K562 (cell line): ENCODE measurements around the gene FGGY. TPM values are rescaled to one million over a fixed set of nuclear protein-coding genes. Genes with fewer than 3 reads are reported as not detected.

Source experiments
- ATAC-seq: fragments of 200-7000 bp; cut with Tn5 transposase; 3 replicates; pipeline ENCODE4 v1.9.1; 2020; ENCODE audit warnings: moderate library complexity
- BruUV-seq: library from RNA; stranded (reverse); fragments of 400-500 nt; replicated peaks from 2 replicates; lab custom pipeline; 2021; lab: Mats Ljungman, UMichigan
- CTCF ChIA-PET: fragments of 300-600 bp; formaldehyde crosslinking; extraction: SDS; loops from one replicate; lab custom pipeline; 2021; ENCODE audit warnings: low intra/inter-chr PET ratio; lab: Yijun Ruan, JAX
- POLR2A ChIA-PET: fragments of 300-600, 350-650 bp; sonication (Branson Sonifier 250); formaldehyde crosslinking; extraction: SDS; loops from one replicate; lab custom pipeline; 2021; ENCODE audit warnings: antibody characterized with exemption, inconsistent platforms; lab: Yijun Ruan, JAX
- DNase-seq, 4 experiments: peaks; one replicate each; pipeline versions ENCODE4 v3.0.0 to v3.0.0-alpha.2; 2011 to 2018; ENCODE audit warnings: low spot score in 3 of 4, mixed read lengths in 3 of 4; ENCODE audit errors: extremely low read depth in 1 of 4
- FAIRE-seq: peaks from 2 replicates; lab custom pipeline; 2011; peaks lifted over from hg19 to GRCh38; lab: Jason Lieb, UNC
- H2AFZ ChIP-seq: 2 replicates; pipeline ENCODE4 v1.6.0; 2011; ENCODE audit warnings: low read depth, low read length, control low read depth, inconsistent platforms
- H3K27ac ChIP-seq: fragments of 200-600 bp; 3 replicates; pipeline ENCODE4 v1.8.0; 2011; ENCODE audit warnings: low read depth, mild to moderate bottlenecking, control low read depth, inconsistent platforms, low read length, moderate library complexity, mixed read lengths; ENCODE audit errors: extremely low read depth
- H3K27me3 ChIP-seq, 2 experiments: fragments of 300-600 bp in 1 of 2; 2 replicates in 1 of 2; 3 replicates in 1 of 2; pipeline versions ENCODE4 v1.6.0 to v1.8.0; 2011; ENCODE audit warnings: inconsistent platforms in 2 of 2, low read length in 2 of 2, mild to moderate bottlenecking in 1 of 2, mixed read lengths in 1 of 2, moderate library complexity in 1 of 2; ENCODE audit not compliant: control insufficient read depth in 2 of 2, insufficient read depth in 2 of 2
- H3K36me3 ChIP-seq: fragments of 300-600 bp; 3 replicates; pipeline ENCODE4 v1.8.0; 2011; ENCODE audit warnings: mild to moderate bottlenecking, low read length, inconsistent platforms; ENCODE audit not compliant: control insufficient read depth, insufficient read depth
- H3K4me1 ChIP-seq, 2 experiments: fragments of 200-600 bp in 1 of 2; replicated peaks in 1 of 2; 2 replicates in 1 of 2; 3 replicates in 1 of 2; pipeline versions ENCODE4 v1.5.1 to v1.8.0; 2011; ENCODE audit warnings: inconsistent platforms in 2 of 2, low read length in 2 of 2, mild to moderate bottlenecking in 1 of 2, mixed read lengths in 1 of 2, moderate library complexity in 1 of 2; ENCODE audit not compliant: control insufficient read depth in 2 of 2, insufficient read depth in 2 of 2
- H3K4me2 ChIP-seq: 2 replicates; pipeline ENCODE4 v1.6.1; 2011; ENCODE audit warnings: low read length, control low read depth, inconsistent platforms, mixed read lengths; ENCODE audit not compliant: insufficient read depth
- H3K4me3 ChIP-seq: fragments of 200-600 bp; sonication (generic), shearing (Covaris generic); 2 replicates; pipeline ENCODE4 v1.5.1; 2016; ENCODE audit warnings: control low read depth, inconsistent platforms
- H3K79me2 ChIP-seq: fragments of 200-600 bp; 3 replicates; pipeline ENCODE4 v1.8.0; 2011; ENCODE audit warnings: low read length, inconsistent platforms; ENCODE audit not compliant: control insufficient read depth, insufficient read depth
- H3K9ac ChIP-seq, 2 experiments: 2 replicates each; pipeline versions ENCODE4 v1.6.0 to v1.6.1; 2011; ENCODE audit warnings: low read depth in 2 of 2, low read length in 2 of 2, control low read depth in 1 of 2, inconsistent platforms in 1 of 2, mild to moderate bottlenecking in 1 of 2, mixed read lengths in 1 of 2; ENCODE audit not compliant: insufficient read depth in 1 of 2
- H3K9me1 ChIP-seq: one replicate; pipeline ENCODE4 v1.6.0; 2011; ENCODE audit warnings: inconsistent platforms, mild to moderate bottlenecking, low read length, moderate library complexity; ENCODE audit not compliant: control insufficient read depth, insufficient read depth
- H3K9me3 ChIP-seq: replicated peaks from 2 replicates; pipeline ENCODE4 v1.5.1; 2011; ENCODE audit warnings: low read depth, low read length, inconsistent platforms; ENCODE audit not compliant: control insufficient read depth, insufficient read depth
- H4K20me1 ChIP-seq: replicated peaks from 2 replicates; pipeline ENCODE4 v1.6.1; 2011; ENCODE audit warnings: low read length, inconsistent platforms, mixed read lengths; ENCODE audit not compliant: control insufficient read depth, insufficient read depth
- CEBPG ChIP-seq, 3 experiments: fragments of 200-800 bp in 1 of 3; sonication (Bioruptor generic) in 1 of 3; sonication (generic) in 1 of 3; formaldehyde crosslinking in 1 of 3; IDR thresholded peaks in 2 of 3; conservative IDR thresholded peaks in 1 of 3; 2 replicates each; pipeline versions ENCODE4 v1.6.1 to v1.8.0; 2016 to 2022; ENCODE audit warnings: missing compliant biosample characterization in 2 of 3, missing genetic modification characterization in 2 of 3, mild to moderate bottlenecking in 1 of 3, missing genetic modification reagents in 1 of 3
- NELFE ChIP-seq: IDR thresholded peaks from 2 replicates; pipeline ENCODE4 v1.6.1; 2011; ENCODE audit warnings: mild to moderate bottlenecking; ENCODE audit not compliant: insufficient read depth, insufficient read length
- POLR2B ChIP-seq: fragments of 450-650 bp; IDR thresholded peaks from 2 replicates; pipeline ENCODE4 v1.6.1; 2018; ENCODE audit warnings: low read depth; ENCODE audit not compliant: partially characterized antibody
- TEAD4 ChIP-seq, 2 experiments: sonication (generic) in 1 of 2; formaldehyde crosslinking in 1 of 2; IDR thresholded peaks; 2 replicates each; pipeline versions ENCODE4 v1.6.1 to v1.8.0; 2012 to 2022; ENCODE audit warnings: borderline replicate concordance in 1 of 2, inconsistent platforms in 1 of 2, low read length in 1 of 2, mild to moderate bottlenecking in 1 of 2, missing genetic modification reagents in 1 of 2
- ZFX ChIP-seq: sonication (generic); formaldehyde crosslinking; IDR thresholded peaks from 2 replicates; pipeline ENCODE4 v1.8.0; 2022; ENCODE audit warnings: mild to moderate bottlenecking, missing genetic modification reagents, moderate library complexity
- WGBS: fragments of 100-300 bp; shearing (Covaris generic); methylation state at CpG from one replicate; pipeline ENCODE4 v1.1.6; 2016; ENCODE audit warnings: low coverage, mixed read lengths; ENCODE audit not compliant: insufficient coverage; ENCODE audit errors: missing lambda C conversion rate; 5-methylcytosine and 5-hydroxymethylcytosine counted together
- in situ Hi-C: fragments of 300-500 bp; cut with MboI; formaldehyde crosslinking; loops from 4 replicates; pipeline ENCODE4 v1.15.0; 2018; ENCODE audit warnings: inconsistent platforms, mixed read lengths
- intact Hi-C: fragments of 100-400 bp; cut with micrococcal nuclease; formaldehyde crosslinking; loops from 2 replicates; pipeline ENCODE4 v1.14.2; 2022
- polyA plus RNA-seq, 8 experiments: library from polyadenylated mRNA; depleted of rRNA in 4 of 8; stranded (reverse) in 5 of 8; unstranded in 3 of 8; fragments of >200 nt; fragmentation: Nextera tagmentation in 2 of 8; fragmentation: Illumina TruSeq in 1 of 8; extraction: Ambion mirVana in 2 of 8; extraction: Trizol in 1 of 8; gene quantifications; 2 replicates each; pipeline versions ENCODE4 v1.2.1 to v1.2.3, GENCODE V29; 2011 to 2014; ENCODE audit warnings: inconsistent platforms in 1 of 8, missing spikeins in 1 of 8
- total RNA-seq, 7 experiments: library from RNA; depleted of rRNA in 6 of 7; stranded (reverse); fragments of >200 nt in 6 of 7; fragmentation: Illumina TruSeq in 2 of 7; extraction: Trizol in 2 of 7; gene quantifications; 2 replicates each; pipeline versions ENCODE4 v1.2.1 to v1.2.3, GENCODE V29; 2011 to 2021; ENCODE audit warnings: low replicate concordance in 1 of 7

The FGGY gene
- total and polyA plus RNA-seq, 9 of the 15 experiments (the other 6 are each of a cell fraction or from before 2014, with no cell fraction given) = 9.7 to 19.2 (median 12.6) TPM

DNA sequence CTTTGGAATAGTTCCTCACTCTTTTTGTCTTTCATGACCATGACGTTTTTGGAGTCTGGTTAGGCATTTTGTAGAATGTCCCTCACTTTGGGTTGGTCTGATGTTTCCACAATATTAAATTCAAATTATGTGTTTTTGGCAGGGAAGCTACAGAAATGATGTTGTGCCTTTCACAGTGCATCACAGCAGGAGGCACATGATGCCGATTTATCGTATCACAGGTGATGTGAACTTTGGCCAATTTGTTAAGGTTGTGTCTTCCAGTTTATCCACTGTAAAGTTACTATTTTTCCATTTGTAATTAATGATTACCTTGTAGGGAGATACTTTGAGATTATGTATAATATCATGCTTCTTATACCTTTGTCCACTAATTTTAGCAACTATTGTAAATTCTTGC lies 114.3 kb downstream of the FGGY start:
- Histone ChIP-seq H3K27me3 (no peaks in the 10 kb centered on the region), H4K20me1 (no peaks in the 10 kb centered on the region), H3K79me2 (no peaks in the 10 kb centered on the region), H2AFZ (no peak overlapping the region), H3K27ac (no peak overlapping the region), H3K36me3 (no peaks in the 10 kb centered on the region), H3K4me3 (no peak overlapping the region), H3K9me3 (no peaks in the 10 kb centered on the region), H3K4me1 (no peaks in the 10 kb centered on the region; a peak in 1 of 5 replicates), H3K9me1 (no peaks in the 10 kb centered on the region), H3K4me2 (no peak overlapping the region), H3K9ac (no peak overlapping the region)
- no TSS peak for BruUV-seq
- DNase-seq (no peak), ATAC-seq (no peak), FAIRE-seq (no peak)
- ChIA-PET CTCF (no interaction called here), POLR2A (no interaction called here)
- intact Hi-C loops = no loop called here
- TF ChIP-seq ZFX (no peak), POLR2B (no peak), NELFE (no peak), TEAD4 (IDR thresholded peaks at IDR 0.05; ENCODE audit: low read length) (no peak), TEAD4 (CRISPR knock-in tag; IDR thresholded peaks at IDR 0.05; ENCODE audit: borderline replicate concordance) (no peak), CEBPG (CRISPR knock-in tag; IDR thresholded peaks at IDR 0.05) (no peak), CEBPG (tag; conservative IDR thresholded peaks at IDR 0.05 in 1 of 2, IDR thresholded peaks at IDR 0.05 in 1 of 2) (no peak)
- in situ Hi-C loops = no loop called here
- 20% methylated on average over 3 of the region's 3 CpGs for WGBS
